EH (cell line): ENCODE measurements around the gene DESI1.
"Not testable (repeated sequence)": the region's sequence is repeated elsewhere in the genome, so short reads cannot be mapped to it uniquely, and the experiment has no call there.

Experiments used
- DNase-seq: peaks from one replicate; pipeline ENCODE4 v3.0.0-alpha.2; 2015; ENCODE audit warnings: low read depth

DESI1 gene

GRCh38 chr22:41634610-41635009 is 13.8 kb upstream of the DESI1 start:
- not testable (repeated sequence) for DNase-seq

- DNase-seq, result not testable (repeated sequence)
These were observed 10.8 kb upstream of the DESI1 start for GRCh38 chr22:41631615-41632014.

DNA sequence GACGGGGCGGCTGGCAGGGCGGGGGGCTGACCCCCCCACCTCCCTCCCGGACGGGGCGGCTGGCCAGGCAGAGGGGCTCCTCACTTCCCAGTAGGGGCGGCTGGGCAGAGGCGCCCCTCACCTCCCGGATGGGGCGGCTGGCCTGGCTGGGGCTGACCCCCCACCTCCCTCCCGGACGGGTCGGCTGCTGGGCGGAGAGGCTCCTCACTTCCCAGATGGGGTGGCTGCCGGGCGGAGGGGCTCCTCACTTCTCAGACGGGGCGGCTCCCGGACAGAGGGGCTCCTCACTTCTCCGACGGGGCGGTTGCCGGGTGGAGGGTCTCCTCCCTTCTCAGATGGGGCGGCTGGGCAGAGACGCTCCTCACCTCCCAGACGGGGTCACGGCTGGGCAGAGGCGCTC is 10.3 kb upstream of the DESI1 start:
- not testable (repeated sequence) for DNase-seq

- DNase-seq, result no peak
These were observed 4.7 kb upstream of the DESI1 start for GRCh38 chr22:41625577-41625976.

DNA sequence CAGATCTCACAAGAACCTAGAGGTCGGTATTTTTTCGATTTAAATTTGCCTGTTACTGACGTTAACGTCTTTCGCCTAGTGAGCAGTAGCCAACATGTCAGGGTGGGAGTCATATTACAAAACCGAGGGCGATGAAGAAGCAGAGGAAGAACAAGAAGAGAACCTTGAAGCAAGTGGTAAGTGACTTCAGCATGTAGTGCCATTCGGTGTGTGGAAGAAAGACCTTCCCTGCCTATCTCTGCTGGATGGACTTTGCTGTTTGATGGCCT is 1.0 kb upstream of the DESI1 start:
- no peak for DNase-seq

GRCh38 chr22:41621099-41621910 is 462 bp upstream of the DESI1 start, which contains the start of gene XRCC6:
Gene XRCC6 (plus strand): TSS chr22:41621295. CDS start chr22:41622005, 710 bp downstream.
- peak; percentile 100 for DNase-seq

DNA sequence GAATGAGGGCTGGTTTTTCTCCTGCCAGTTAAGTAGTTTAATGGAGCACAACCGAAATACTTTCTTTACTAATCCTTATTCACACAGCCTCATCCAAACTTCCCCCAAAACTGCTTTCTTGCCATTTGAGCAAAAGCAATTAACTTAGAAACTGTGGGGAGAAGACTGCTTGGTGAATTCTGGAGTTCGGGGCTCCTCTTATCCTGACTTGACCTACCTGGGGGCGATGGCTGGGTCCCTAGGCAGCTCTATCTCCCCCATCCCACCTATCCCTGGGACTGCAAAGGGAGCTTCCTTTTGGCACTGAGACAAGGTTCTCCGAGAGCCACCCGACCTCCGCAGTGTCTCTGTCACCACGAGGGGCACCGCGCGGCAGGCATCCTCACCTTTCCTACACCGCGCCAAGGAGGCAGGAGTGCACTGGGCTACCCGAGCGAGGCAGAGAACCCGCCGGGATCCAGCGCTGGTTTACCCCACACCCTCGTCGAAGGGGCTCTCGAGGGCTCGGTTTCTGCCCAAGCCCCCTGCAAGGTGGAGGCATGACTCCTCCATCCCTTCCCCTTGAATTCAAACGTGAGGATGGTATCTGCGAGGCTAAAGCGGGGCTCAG is 759 bp downstream of the DESI1 start:
- peak; percentile 37 for DNase-seq

DNA sequence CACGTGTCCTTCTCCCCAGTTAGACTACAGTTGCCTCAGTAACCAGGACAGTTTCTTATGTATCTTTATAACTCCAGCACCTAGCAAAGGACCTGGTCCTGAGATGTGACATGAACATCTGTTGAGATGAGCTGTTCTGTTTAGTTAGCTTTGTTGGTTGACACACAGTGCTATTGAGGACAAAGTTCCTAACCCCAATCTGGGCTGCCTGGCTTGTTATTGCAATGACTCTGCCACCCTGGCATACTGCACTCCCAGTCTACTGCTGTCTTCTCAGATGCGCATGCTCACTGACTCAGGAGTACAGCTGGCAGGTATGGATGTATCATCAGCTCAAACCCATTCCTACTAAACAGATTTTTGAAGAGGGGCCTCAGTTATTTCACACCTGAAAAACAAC is 7.4 kb downstream of the DESI1 start:
- DNase-seq, result no peak

DNA sequence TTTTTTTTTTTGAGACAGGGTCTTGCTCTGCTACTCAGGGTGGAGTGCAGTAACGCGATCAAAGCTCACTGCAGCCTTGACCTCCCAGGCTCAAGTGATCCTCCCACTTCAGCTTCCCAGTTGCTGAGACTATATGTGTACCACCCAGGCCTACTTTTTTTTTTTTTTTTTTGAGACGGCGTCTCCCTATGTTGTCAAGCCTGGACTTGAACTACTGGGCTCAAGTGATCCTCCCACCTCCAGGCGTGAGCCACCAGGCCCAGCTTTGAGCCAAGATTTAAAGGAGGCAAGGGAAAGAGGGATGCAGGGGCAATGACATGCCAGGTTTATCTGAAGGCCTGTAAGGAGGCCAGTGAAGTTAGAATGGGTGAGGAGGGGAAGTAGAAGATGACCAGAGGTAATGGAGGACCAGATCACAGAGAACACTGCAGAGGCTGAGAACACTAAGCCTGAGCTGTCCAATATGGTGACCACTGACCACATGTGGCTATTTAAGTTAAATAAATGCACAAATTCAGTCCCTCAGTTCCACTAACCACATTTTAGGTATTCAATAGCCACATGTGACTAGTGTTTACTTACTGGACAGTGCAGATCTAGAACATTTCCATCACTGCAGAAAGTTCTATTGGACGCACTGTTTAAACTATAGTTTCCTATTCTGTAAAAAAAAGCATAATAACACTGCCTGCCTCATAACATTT is 8.1 kb downstream of the DESI1 start:
- no peak for DNase-seq

DNA sequence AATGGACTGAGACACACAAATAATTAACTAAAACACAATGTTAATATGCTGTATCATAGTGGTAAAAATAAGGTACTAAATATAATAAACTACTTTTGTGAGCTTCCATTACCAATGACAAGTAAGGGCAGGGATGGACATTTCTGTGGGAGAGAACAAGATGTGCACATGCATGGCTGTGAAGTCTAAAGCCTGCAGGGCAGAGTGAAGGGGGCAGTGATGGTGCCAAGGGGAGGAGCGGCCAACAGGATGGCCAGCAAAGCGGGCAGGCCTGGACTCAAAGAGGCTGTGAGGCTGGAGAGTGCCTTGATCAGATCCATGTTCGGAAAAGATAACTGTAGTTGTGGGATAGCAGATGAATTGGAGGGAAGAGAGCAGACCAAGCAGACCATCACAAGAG is 12.5 kb downstream of the DESI1 start:
- DNase-seq, result no peak

- no peak for DNase-seq
These were observed 16.9 kb downstream of the DESI1 start for GRCh38 chr22:41603873-41604332.

DNA sequence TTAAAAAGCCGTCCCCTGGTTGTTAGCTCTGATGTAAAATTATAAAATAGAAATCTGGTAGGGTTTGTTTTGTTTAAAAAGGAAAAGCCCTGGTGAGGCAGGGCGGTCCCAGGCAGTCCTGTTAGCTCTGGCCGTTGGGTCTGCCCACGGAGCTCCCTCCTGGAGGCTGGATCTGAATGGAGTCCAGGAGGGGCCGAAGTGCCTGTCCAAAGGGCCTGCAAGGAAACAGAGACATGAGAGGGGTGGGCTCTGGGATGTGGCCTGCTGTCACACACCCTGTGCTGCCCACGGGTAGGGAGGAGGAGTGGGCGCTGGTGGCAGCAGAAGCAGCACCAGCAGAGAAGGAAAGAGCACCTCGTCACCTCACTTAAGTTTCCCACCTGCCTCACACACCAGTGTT is 19.9 kb downstream of the DESI1 start:
- no peak for DNase-seq

DNA sequence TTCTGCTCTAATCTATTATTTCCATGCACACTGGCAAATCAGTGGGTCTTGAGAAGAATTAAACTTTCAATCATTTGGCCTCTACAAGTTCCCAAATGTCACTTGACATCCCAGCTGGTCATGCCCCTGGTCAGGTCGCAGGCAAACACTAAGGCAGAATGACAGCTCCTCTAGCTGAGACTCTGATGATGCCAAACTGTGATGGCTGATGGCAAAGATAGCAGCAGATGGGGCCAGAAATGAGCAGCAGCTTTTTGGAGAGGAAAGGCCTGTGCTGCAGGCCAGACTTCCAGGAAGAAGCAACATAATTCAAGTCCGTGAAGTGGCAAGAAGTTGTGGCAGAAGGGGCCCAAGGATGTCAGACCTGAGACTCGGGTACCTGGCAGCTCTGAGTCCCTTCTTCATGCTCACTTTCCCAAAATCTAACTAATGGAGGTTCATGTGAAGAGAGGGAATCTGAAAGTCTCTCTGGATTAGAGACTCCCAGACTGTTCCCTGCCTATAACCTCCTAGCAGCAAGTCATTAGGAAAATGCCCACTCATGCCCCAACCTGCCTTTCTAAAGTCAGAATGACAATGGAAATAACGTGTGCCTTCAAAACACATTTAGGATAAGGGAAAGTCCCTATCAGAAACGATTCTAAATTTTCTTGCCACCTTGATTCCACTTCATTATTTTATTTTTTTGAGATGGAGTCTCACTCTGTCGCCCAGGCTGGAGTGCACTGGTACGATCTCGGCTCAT is 21.8 kb downstream of the DESI1 start:
- no peak for DNase-seq

DNA sequence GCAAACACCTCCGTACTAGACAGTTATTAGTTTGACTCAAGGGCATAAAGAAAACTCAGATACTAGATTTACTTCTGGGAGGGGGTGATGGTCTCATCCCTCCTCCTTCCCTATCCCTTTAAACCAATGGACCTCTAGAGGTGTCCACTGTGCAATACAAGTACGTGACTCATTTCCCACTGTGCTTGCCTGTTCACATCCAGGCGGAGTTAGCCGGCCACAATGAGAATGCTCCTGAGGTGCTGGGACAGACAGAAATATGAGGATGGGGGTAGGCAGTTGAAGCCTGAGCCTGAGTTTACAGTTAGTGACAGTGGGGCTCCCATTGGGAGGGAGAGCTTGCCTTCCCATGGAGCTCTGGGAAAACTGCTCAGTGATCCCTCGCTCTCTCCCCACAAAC is 22.8 kb downstream of the DESI1 start:
- DNase-seq, result peak; percentile 85

DNA sequence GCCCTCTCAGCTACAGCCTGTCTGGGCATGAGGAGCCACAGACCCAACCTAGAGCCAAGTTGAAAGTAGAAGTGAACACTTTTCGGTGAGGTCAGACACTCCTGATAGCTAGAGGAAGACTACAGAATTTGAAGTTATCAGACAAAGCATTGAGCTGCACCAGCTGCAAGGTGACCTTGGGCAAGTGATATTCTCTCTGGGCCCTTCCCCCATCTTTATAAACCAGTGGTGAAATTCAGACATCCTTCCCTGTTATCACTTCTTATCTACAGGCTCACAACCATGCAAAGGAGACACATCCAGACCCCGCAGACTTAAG is 23.2 kb downstream of the DESI1 start:
- DNase-seq, result no peak

DNA sequence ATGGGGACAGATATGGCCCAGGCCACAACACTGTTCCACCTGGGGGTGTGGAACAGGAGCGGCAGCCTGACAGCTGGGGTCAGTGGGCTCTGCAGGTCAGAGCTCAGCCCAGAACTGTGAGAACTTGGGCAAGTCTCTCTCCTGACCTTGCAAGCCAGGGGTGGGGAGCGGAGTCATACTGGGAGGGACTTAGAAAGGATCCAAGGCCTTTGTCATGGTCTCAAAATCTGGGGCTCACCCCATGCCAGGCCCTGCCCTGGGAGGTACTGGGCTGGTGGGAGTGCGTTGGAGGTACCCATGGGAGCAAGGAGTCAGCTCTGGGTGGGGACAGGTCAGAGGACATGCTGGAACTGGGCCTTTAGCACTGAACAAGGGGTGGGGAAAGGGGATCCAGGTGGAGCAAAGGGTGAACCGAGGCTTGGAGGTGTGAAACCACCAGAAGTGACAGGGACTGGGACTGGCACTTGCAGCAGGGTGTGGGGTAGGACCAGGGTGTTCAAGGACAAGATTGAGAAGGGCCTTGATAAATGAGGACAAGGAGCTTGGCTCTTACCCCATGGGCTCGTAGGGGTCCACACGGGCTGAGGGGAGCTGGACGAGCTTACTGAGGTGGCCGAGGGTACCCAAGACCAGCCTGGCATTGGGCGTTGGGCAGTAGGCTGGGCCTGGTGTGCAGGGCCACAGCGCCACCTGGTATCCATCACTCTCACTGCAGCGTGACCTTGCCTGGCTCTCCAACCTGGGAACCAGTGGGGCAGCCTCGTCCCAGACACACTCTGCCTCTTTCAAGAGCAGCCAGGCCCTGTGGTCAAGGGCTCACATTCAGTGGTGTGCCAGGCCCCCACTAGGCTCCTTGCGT is 23.8 kb downstream of the DESI1 start:
- peak; percentile 63 for DNase-seq

DNA sequence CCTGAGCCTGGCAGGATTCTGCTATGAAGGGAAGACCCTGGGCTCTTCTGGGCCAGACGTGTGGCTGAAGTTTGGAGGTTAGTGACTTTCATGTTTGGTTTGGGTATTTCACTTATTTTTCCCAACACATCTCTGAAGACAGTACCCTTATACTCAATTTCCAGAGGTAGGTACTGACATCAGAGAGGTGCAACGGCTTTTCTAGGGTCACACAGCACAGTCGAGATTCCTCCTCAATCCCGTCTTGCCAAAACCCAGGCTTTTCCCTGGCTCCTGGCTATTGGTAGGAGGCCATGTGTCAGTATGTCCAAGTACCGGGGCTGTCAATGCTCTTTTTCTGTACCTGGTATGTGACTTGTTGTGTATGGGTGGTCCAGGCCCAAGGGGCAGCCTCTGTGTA is 25.1 kb downstream of the DESI1 start:
- DNase-seq, result no peak

GRCh38 chr22:41593336-41593960 is 27.4 kb downstream of the DESI1 start:
- not testable (repeated sequence) for DNase-seq

GRCh38 chr22:41589391-41590241 is 31.2 kb downstream of the DESI1 start, which contains the start of gene PMM1:
Gene PMM1 (minus strand): TSS chr22:41589840. CDS start chr22:41589805, 35 bp downstream.
- peak; percentile 100 for DNase-seq

DNA sequence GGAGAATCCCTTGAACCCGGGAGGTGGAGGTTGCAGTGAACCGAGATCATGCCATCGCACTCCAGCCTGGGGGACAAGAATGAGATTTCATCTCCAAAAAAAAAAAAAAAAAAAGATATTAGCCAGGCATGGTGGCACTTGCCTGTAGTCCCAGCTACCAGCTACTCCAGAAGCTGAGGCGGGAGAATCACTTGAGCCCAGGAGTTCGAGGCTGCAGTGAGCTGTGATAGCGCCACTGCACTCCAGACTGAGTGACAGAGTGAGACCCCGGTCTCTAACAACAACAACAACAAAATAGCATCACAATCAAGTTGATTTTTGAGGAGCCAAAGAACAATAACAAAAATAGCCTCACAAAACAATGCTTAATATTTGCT is 33.5 kb downstream of the DESI1 start:
- no peak for DNase-seq
